NT2/D1 (cell line): ENCODE measurements around the gene PLSCR3.

ENCODE experiments used
- YY1 ChIP-seq: IDR thresholded peaks from 2 replicates; pipeline ENCODE4 v1.6.1; 2011; ENCODE audit not compliant: insufficient read length, insufficient read depth
- ZNF274 ChIP-seq: IDR thresholded peaks from 2 replicates; pipeline ENCODE4 v1.6.1; 2011; ENCODE audit warnings: mild to moderate bottlenecking, low read depth, low read length

- TF ChIP-seq YY1 = no peak
- no peak for TF ChIP-seq ZNF274
Measured at GRCh38 chr17:7437369-7437863, 43.1 kb upstream of the PLSCR3 start.
